Panc1 (cell line): ENCODE data around the gene KPTN.

Experiments used
- CTCF ChIP-seq: fragments of 450-650 bp; IDR thresholded peaks from 2 replicates; pipeline ENCODE4 v1.5.1; 2017; ENCODE audit warnings: mild to moderate bottlenecking
- POLR2AphosphoS5 ChIP-seq: IDR thresholded peaks from 2 replicates; pipeline ENCODE4 v1.6.1; 2012; ENCODE audit warnings: mild to moderate bottlenecking, low read depth, low read length, moderate library complexity
- REST ChIP-seq, 2 experiments: IDR thresholded peaks; 2 replicates each; pipeline ENCODE4 v1.6.1; 2011 to 2012; ENCODE audit warnings: low read depth in 2 of 2, control low read depth in 1 of 2, low read length in 1 of 2, mild to moderate bottlenecking in 1 of 2, moderate library complexity in 1 of 2; ENCODE audit not compliant: insufficient read depth in 1 of 2
- TCF7L2 ChIP-seq: IDR thresholded peaks from 2 replicates; pipeline ENCODE4 v1.6.1; 2011; ENCODE audit warnings: mild to moderate bottlenecking, low read depth, low read length, inconsistent platforms

GRCh38 chr19:47445527-47445926 is 38.5 kb downstream of the KPTN start:
- TF ChIP-seq CTCF (no peak), REST (IDR thresholded peaks at IDR 0.05; ENCODE audit: insufficient read depth in 1 of 2, low read depth in 2 of 2, low read length in 1 of 2) (no peak), TCF7L2 (no peak), POLR2AphosphoS5 (no peak)
